ENCODE measurements around the gene FAM219A. TPM values are rescaled to one million over a fixed set of nuclear protein-coding genes. Genes with fewer than 3 reads are reported as not detected.

Gene FAM219A
- total RNA-seq, 4 donors from 2014 or later: 6.6 to 14.3 (median 10.5) TPM

DNA sequence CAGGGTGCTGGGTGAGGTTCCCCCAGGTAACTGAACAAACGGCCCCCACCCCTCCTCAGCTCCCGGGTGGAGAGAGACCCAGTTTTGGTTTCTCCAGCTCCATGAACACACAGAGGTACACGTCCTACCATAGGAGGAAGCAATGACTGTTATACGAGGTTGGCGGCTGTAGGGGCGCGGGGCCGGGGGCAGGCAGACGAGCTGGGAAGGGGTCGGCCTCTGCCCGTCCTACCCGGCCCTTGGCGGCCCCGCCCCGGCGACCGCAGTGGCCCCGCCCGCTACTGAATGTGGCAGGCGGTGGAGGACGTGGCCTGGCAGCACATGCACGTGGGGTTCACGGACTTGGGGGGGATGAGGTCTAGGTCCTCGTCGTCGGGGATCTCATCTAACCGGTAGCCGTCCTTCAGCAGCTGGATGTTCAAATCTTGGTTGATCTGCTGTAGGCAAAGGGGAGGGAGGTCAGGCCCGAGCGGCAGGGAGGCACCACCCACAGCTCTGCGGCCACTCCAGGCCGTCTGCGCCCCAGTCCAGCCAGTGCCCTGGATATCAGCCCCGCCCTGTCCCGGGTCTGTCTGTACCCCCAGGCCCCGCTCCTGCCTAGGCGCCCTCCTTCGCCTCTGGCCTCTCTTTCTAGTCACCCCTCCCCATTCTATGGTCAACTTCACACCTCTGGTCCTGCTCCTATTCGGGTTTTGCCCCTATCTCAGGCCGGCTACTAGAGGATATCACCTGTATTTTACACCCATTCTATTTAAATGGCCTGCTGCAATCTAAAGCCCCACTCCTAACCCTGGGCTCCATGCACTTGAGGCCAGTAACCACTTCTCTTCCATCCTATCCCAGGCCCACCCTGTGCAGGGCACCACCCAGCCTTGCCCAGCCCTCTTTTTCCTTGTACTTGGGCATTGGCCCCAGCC, 57.4 kb downstream of the FAM219A start:
- Histone ChIP-seq H3K4me3 (replicated peaks in 1 of 3) (no peak overlapping the region), H3K27me3 (no peaks in the 10 kb centered on the region), H3K9me3 (no peaks in the 10 kb centered on the region), H3K4me1 (no peaks in the 10 kb centered on the region), H3K36me3 (peaks cover 20 to 25% of the 10 kb centered on the region in 2 donors), H3K27ac (no peak overlapping the region)
- no peak for TF ChIP-seq POLR2A (IDR thresholded peaks at IDR 0.05)
- no peak for TF ChIP-seq CTCF (IDR thresholded peaks at IDR 0.05)
- DNase-seq: no peak
- WGBS, 2 donors: 84 to 87% methylated on average over 36 to 40 of the region's 40 CpGs
- intact Hi-C loops (cut with DNase I): loop anchor here (5.0 kb wide), 1 partner anchor 191 kb away; no protein-coding TSS in a partner anchor

DNA sequence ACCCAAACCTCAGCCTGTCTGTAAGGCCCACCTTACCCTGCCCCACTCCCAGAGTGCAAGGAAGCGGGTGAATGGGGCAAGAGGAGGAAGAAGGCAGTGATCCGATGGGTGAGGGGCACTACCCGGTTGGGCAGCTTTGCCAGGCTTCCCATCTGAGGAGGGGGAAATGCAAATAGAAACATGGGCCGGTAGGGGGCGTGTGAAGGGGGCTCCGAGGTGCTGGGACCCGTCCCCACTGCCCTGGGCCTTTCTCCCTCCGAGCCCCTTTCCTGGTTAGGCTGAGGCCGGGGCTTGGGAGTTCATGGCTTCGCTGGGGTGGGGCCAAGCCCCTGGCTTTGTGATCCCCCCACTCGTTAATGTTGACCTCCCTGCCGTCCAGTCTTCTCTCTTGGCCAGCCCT, 58.1 kb downstream of the FAM219A start:
- Histone ChIP-seq H3K9me3 (no peaks in the 10 kb centered on the region), H3K27ac (no peak overlapping the region), H3K4me1 (no peaks in the 10 kb centered on the region), H3K4me3 (replicated peaks in 1 of 3) (no peak overlapping the region), H3K36me3 (peaks cover 20 to 25% of the 10 kb centered on the region in 2 donors), H3K27me3 (no peaks in the 10 kb centered on the region)
- intact Hi-C loops (cut with DNase I): loop anchor here (5.0 kb wide), 1 partner anchor 192 kb away; no protein-coding TSS in a partner anchor
- 64 to 70% methylated on average over 11 to 12 of the region's 12 CpGs for WGBS, 2 donors
- no peak for DNase-seq
- TF ChIP-seq POLR2A (IDR thresholded peaks at IDR 0.05) (no peak), CTCF (IDR thresholded peaks at IDR 0.05) (no peak)

GRCh38 chr9:34399729-34400128, 58.6 kb downstream of the FAM219A start:
- TF ChIP-seq CTCF (IDR thresholded peaks at IDR 0.05) (no peak), POLR2A (IDR thresholded peaks at IDR 0.05) (no peak)
- Histone ChIP-seq H3K36me3 (peaks cover 20 to 25% of the 10 kb centered on the region in 2 donors), H3K4me3 (replicated peaks in 1 of 3) (no peak overlapping the region), H3K27me3 (no peaks in the 10 kb centered on the region), H3K4me1 (no peaks in the 10 kb centered on the region), H3K9me3 (no peaks in the 10 kb centered on the region), H3K27ac (no peak overlapping the region)
- intact Hi-C loops (cut with DNase I): loop anchor here (5.0 kb wide), 1 partner anchor 193 kb away; no protein-coding TSS in a partner anchor
- 89 to 96% methylated on average over 4 of the region's 4 CpGs for WGBS, 2 donors
- DNase-seq: no peak

- Histone ChIP-seq H3K36me3 (peaks cover 20 to 25% of the 10 kb centered on the region in 2 donors), H3K4me1 (no peaks in the 10 kb centered on the region), H3K4me3 (replicated peaks in 1 of 3) (no peak overlapping the region), H3K27ac (no peak overlapping the region), H3K9me3 (no peaks in the 10 kb centered on the region), H3K27me3 (no peaks in the 10 kb centered on the region)
- DNase-seq: no peak
- 100% methylated on average over 1 of the region's 1 CpG for WGBS, 2 donors
- no peak for TF ChIP-seq CTCF (IDR thresholded peaks at IDR 0.05)
- TF ChIP-seq POLR2A (IDR thresholded peaks at IDR 0.05): no peak
- intact Hi-C loops (cut with DNase I): no loop called here
Observed at GRCh38 chr9:34398875-34399274, 59.5 kb downstream of the FAM219A start.
